Neural cell (in vitro differentiated cells): Measurements from ENCODE around the gene PHLDA2. TPM values are rescaled to one million over a fixed set of nuclear protein-coding genes. Genes with fewer than 3 reads are reported as not detected.

Experiments
- polyA plus RNA-seq: library from polyadenylated mRNA; depleted of rRNA; stranded (reverse); fragments of >200 nt; gene quantifications from 2 replicates; pipeline ENCODE4 v1.2.3, GENCODE V29; 2014
- small RNA-seq, 3 experiments: library from RNA; depleted of rRNA; stranded (forward); fragments of <200 nt; gene quantifications; one replicate each; pipeline ENCODE3, GENCODE V24; 2012

PHLDA2 gene
- polyA plus RNA-seq, 1 donor from 2014 or later = not detected

Small RNA genes within 50 kb of the gene (small RNA-seq; reads per million reads assigned to genes)
- gene SNORA54 = 179 to 703 (median 184) reads per million in 3 experiments

Other genes with a start within 250 kb of the PHLDA2 start
- gene KCNQ1OT1, start 229.4 kb downstream of the PHLDA2 start, polyA plus RNA-seq = 0.12 and 0.32 TPM in 2 replicates
- 36.7 and 51.2 TPM in 2 replicates for gene CDKN1C, start 43.6 kb downstream of the PHLDA2 start, polyA plus RNA-seq
- 196 and 199 TPM in 2 replicates for gene NAP1L4, start 62.9 kb upstream of the PHLDA2 start, polyA plus RNA-seq
- 48.2 and 61.0 TPM in 2 replicates for gene CARS1, start 128.0 kb upstream of the PHLDA2 start, polyA plus RNA-seq
- 49.1 and 82.5 TPM in 2 replicates for gene OSBPL5, start 235.9 kb upstream of the PHLDA2 start, polyA plus RNA-seq